Fibroblast of peridontal ligament (primary cell): ENCODE data around the gene SNUPN.

Experiments used
- DNase-seq: peaks from one replicate; pipeline ENCODE4 v3.0.0-alpha.2; 2010; ENCODE audit errors: extremely low read depth

Gene SNUPN

DNA sequence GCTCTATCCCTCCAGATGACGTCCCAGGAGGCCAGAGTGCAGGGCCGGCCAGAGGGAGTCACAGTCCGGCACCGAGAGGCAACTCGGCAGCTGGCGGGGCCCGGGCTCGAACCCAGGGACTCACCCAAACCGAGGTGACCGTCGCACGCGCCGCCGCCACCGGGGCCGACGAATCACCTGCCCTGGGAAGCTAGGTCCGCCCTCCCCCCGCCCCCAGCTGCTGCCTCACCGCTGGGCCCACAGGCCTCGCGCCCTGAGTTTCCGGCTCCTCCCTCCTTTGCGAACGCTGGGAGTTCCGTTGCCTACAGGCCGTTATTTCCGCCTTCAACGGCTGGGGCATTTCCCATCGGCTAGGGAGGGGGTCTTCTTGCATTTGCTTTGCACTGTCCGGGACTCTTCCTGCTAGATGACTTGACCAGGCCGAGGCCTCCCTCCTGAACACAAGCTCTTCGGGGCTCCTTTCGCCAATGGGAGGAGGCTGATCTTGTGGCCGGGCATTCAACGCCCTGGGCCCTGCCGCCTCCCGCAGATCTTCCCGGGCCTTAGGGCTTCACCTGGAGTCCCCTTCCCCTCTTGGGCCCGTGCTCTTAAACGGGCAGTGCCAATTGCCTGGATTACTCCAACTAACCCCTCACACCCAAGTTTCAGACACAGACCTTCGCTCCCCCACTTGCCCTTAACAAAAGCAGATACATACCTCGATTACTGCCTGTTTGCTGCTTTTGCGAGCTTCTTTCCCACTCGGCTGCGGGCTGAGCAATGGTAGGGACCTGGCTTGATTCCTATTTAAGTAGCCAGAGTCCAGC is at the start of gene SNUPN:
Gene SNUPN, minus strand, starts transcription at position 184 of the 806 bp plus-strand sequence. CDS start 4,674 bp downstream, outside the sequence.
- peak; percentile 84 for DNase-seq

DNA sequence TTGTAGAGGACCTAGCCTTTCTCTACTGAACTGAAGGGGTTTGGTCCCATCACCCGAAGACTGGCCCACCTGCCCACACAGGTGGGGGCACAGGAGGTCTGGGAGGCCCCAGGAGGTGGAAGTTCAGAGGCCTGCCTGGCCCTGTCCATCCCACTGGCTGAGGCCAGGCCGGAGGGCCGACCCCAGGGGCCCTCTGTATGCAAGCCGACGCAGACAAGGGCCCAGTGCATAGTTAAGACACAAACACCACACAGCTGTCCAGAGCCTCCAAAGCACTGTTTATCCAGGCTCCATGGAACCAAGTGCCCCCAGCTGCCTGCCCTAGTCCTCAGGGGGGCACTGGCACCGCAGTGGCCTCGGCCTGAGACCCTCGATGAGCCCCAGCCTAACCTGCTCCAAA is 48.8 kb upstream of the SNUPN start:
- no peak for DNase-seq

DNA sequence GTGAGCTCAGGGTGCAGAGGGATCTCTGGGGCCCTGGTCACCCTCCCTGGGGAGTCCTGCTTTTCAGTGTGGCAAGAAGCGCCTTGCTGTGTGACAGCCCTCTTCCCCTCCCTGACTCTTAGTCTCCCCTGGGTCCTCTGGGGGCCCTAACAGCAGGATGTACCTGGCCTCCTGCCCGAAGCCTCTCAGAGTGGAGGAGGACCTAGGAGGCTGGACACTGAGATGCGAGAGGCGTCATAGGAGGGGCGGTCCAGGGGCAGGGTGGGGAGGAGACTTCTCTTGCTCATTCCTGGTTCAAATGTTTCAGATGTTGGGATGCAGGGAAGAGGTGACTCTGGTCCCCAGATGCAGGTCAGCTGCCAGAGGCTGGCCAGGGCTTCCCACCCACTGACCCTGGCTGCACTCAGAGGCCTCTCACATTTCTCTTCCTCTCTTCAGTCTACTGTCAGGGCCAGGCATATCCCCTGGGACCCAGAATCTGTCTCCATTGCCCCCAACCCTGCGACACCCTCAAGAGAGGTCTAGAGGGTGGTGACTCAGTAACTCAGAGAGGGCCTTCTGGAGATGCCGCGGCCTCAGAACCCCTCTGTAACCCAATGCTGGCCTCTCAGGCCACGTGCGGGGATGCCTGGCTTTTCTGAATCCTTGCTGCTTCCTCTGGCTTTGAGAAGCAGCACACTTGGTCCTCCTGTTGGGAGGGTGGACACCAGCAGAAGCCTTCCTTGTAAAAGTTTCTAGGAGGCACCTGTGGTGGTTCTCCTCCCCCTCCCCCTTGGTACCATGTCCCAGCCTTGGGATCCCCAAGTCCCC is 48.1 kb upstream of the SNUPN start:
- DNase-seq = peak; percentile 69

DNA sequence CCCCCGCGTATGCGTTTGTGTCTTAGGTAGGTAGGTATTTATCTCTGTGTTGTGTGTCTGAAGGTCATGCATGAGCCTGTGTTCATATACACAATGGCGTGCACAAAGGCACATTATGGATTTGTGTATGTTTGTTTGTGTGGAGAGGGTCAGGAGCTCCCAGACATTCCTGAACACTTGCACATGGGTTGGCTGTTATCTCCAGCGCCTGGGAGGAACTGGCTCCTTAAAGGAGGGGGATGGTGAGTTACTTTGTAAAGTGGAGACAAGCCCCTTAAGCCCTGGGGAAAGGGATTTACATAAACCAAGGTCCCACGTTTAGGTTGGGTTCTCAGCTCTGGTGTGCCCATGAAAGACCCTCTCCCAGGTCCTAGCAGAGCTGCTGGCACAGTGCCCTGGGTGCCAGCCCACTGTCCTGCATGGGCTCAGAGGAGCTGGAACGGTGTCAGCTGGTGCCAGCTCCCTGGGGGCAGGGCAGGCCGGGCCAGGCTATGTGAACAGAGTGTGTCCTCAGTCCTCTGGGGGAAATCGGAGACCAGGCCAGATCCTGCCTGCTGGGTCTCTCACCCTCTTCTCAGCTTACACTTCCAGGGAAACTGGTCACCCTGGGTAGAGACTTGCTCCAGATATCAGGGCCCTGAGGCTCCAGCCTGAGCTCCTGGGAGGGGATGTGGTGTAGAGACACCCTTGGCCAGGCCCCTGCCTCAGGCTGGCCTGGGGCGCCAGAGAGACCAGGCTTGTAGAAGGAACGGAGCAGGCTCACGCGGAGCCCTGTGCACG is 47.3 kb upstream of the SNUPN start:
- DNase-seq = peak; percentile 64

DNA sequence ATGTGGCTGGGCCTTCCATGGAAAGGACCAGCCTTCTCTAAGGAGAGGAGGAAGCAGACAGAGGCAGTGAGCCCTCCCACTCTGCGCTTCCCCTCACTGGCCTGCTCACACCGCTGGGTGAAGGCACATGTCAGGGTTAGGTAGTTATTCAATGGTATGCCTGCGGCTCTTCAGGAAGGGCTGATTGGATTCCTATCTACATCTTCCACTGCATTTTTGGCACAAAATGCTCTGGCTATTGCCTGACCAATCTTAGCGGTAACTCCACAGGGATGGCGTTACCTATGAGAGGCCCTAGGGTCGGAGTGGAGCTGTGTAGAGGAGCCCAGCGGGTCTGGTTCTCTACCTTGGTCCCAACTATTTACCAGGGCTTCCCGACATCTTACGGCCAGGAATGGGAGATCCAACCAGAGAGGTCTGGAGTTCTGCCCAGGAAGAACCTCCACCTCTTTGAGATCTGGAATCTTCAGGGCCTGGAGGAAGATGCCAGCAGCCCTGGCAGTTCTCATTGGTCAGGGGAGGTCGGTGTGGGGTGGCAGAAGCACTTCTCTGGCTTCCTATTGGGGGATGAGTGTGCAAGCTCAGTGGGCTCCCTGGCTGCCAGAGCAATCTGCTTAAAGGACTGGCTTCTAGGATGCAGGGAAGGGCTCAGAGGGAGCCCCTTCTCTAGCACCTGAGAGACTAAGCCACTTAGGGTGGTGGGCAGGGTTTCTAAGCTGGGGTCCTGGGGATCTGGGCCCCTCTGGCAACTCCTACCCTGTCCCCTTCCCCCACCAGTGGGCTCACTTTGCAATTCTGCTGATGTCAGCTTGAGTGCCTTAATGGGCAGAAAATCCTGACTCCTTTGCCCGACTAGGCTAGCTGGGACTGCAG is 46.4 kb upstream of the SNUPN start:
- peak; percentile 22 for DNase-seq

DNA sequence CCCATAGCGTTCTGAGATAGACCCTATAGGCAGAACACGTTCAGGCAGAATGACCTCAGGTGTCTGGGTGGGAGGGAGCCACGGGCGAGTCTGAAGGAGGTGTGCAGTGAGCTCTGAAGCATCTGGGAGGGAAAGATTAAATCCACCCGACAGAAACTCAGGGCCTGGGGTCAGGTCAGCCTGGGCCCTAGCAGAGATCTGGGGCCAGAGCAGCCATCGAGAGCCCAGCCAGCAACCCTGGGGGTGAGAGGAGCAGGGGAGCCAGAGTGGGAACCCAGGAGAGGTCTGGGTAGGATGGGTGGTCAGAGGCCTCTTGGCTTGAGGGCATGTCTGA is 44.3 kb upstream of the SNUPN start:
- no peak for DNase-seq

DNA sequence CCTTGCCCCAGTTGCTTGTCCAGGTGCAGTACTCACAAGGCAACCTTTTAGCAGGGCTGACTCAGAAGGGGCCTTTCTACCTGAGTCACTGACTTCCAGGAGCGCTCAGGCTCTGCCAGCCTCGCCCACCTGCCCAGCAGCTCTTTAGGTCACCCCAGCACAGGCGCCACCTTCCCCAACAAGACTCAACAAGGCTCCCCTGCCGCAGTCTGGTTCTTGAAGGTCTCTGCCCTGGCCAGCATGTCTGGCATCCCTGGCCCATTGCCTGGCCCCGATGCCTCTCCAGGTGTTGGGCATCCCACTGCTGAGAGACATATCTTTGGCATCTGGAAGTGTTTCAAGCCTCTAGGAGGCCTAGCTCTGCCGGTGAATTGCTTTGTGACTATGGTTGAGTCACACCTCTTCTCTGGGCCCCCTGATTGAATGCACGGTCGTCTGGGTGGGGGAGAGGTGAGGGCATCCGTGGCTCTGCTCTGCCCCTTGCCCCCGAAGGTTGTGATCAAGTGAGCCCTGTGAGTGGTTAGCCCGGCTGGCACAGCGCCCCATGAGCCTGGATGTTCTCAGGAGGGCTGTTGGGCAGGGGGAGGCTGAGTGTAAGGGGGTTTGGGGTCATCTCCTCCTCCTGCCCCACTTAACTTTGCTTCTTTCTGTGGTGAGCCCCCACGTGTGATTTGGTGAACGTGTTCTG is 43.8 kb upstream of the SNUPN start:
- no peak for DNase-seq

DNA sequence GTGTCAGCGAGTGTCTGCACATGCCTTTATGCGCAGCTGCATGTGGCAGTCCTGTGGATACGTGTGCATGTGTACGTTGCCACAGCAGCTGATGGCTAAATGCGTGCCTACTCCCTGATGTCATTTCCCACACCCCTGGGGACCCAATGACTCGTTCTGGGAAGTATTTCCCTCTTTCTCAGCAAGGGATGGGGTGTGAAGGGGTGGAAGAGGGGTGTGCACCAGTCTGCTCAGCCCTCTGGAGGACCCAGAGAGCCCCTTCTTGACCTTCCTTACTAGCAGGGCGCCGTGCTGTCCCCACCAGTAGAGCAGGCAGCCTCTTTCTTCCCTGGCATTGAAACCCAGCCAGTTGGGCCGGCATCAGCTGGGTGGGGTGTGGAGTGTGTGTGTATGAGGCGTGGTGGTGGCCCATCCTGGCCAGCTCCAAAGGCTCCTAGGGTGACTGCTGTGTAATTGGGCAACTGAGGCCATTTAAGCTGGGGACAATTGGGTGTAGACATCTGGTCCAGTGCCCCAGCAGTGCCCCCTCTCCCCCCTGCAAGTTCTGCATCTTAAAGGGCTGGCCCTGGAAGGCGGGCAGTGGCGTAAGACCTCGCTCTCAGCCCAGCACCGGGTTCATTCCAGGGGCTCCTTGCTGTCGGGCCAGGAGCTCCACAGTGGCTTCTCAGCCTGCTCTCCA is 41.4 kb upstream of the SNUPN start:
- DNase-seq = peak; percentile 99

DNA sequence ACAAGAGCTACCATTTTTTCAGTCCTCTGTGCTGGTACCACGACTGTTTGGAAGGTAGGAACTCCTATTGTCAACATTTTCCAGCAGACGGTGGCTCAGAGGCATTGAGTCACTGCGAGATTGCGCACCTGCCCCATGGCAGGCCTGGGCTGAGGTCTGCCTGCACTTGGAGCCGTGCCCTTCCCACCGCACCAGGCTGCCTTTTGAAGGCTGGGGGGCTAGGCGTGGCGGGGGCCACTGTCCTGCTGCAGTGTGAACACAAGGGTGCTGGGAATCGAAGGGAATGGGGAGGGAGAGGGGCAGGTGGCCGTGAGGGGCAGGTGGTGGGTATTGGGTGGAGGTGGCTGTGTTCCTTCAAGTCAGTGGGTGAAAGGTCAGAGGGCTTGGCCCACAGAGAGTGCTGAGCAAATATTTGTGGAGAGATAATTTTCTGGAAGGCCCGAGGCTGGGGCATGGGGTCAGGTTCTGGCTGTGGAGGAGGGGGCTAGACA is 38.5 kb upstream of the SNUPN start:
- no peak for DNase-seq

DNA sequence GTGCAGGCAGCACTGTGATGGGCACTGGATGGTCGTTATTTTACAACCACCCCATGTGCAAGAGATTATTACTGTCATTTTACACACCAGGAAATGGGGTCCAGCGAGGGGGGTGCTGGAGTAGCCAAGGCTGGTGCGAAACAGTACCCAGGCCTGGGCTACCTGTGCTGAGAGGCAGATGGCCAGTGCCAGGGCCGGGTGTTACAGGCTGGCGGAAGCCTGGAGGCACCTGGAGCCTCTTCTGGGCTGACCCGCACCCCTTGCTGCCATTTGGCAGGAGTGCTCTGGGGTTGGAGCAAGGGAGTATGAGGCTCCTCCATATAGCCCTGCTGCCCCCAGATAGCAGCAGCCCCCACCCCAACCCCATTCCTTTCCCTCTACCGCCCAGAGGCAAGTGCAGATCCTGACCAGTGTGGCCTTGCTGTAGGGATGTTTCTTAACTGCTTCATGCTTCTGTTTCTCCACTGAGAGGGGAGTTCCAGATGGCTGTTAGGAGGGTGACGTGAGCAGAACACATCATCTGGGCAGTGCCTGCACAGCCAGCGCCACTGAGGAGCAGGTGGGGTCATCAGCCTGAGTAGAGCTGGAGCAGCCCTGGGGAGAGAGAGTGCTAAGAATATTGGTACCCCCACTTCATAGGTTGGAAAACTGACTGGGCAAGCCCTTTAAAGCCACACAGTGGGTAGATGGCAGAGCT is 37.4 kb upstream of the SNUPN start:
- no peak for DNase-seq

DNA sequence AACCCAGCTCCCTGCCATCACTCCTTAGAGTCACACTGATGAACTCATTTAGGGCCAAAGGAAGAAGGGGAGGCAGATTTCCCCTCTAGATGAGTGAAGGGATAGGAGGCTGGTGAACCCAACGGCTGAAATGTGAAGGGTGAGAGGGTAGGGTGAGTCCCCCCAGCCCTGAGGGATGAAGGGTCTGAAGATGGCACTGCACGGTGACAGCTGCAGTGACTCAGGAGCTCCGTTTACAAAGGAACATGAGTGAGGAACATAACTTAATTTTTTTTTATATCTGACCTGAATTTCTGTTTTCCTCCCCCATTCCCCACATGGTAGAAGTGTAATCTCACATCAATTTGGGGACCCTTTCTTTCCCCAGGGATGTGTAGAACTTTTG is 36.2 kb upstream of the SNUPN start:
- no peak for DNase-seq

DNA sequence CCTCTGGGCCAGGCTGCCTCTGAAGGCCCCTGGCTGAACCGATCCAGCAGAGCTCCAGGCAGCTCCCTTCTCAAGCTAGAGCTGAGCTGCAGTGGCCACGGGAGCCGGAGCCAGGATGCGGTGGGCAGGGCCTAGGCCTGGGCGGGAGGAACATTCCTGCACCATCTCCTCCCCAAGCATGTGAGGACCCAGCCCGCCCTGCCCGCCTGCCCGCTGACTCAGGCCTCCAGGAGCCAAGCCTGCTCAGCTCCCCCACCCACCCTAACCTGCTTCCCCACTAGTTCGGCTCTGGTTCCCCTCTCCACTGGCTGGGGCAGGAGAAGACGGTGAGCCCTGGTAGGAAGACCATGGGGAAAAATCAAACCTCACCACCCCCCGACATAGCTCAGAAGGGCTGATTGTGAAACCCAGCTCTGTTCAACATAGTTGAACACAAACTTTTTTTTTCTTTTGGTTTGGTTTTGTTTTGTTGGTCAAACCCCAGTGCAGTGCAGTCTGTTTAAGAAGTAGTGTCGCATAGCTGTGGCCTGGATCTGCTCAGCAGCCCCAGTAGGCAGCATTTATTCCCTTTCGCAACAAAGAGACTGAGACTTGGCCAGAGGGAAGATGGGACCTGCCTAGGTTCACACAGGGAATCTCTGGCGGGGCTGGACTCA is 35.7 kb upstream of the SNUPN start:
- peak; percentile 93 for DNase-seq

DNA sequence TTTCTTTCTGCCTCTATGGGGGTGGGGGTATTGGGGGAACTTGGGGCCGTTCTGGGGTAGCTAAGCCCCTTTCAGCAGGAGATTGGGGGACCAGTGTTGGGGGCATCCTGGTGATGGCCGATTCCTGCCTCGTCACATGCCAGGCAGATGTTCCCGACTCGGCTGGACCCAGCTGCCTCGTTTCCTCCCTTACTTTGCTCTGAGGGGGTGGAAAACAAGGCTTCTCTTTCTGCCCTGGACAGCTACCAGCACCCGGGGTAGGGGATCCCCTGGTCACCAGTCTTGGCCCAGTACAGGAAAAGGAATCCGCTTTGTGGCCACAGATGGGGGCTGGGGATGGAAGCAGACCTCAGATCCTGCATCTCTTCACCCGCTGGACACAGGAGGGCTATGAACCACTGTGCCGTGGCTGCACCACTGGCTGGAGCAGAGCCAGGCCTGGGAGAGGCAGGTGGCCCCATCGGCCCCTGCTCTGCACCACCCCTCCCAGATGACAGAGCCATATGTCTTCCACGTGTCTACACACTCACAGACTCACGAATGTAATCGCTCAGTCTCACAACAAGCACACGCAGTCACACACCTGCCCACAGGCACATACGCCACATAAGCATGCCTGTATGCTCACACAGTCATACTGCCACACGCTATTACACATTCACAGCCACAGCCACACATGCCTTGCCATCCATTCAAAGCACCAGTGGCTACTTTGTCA is 34.6 kb upstream of the SNUPN start:
- DNase-seq = no peak

DNA sequence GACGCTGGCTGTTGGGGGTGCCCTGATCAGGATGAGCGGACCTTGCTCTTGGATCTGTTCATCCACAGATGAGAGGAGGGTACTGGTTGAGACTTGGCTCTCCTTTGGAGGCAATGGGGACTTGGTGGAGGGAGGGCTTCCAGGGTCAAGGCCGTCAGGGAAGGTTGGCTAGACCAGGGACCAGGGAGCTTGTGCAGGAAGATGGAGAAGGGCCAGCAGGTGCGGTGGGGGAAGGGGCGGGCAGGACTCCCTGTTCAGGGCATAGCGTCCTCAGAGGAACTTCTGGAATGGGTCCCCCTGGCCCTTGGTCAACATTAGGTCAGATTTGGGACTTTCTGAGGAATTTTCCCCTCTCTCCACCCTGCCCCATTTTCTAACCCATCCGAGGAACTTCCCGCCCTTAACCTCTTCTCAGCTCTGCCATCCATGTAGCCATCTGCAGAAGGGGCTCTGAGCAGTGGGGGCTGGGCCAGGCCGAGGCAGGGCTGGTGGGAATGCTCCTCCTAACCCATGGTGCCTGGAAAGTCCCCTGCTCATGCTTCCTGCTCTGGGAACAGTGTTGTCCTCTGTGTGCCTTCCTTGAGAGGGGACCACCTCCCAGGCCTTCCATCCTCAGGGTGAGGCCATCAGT is 33.7 kb upstream of the SNUPN start:
- DNase-seq = no peak

DNA sequence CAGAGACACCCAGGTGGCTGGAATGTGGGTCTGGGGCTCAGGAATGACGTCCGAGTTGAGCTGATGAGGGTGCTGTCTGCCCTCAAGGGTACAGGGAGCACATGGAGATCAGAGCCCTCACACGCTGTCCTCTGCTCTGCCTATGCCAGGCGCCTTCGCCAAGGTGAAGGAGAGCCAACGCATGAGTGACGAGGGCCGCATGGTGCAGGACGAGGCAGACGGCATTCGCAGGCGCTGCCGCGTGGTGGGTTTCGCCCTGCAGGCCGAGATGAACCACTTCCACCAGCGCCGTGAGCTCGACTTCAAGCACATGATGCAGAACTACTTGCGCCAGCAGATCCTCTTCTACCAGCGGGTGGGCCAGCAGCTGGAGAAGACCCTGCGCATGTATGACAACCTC is 31.3 kb upstream of the SNUPN start:
- no peak for DNase-seq

DNA sequence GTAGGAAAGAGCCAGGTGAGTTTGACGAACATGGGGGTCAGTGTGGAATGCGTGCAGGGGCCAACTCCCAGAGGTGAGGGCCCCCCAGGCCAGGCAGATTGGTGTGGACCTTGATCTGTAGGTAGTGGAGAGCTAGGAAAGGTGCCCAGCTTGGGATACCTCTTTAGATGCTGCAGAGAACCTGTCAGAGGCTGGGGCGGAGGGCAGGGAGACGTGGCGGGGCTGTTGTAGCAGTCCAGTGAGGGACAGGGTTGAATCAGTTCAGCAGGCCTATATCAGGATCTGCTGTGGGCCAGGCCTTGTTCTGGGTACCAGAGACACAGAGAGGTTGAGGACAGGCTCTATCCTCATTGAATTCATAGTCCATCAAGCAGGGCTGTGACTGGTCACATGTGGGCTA is 30.8 kb upstream of the SNUPN start:
- no peak for DNase-seq

DNA sequence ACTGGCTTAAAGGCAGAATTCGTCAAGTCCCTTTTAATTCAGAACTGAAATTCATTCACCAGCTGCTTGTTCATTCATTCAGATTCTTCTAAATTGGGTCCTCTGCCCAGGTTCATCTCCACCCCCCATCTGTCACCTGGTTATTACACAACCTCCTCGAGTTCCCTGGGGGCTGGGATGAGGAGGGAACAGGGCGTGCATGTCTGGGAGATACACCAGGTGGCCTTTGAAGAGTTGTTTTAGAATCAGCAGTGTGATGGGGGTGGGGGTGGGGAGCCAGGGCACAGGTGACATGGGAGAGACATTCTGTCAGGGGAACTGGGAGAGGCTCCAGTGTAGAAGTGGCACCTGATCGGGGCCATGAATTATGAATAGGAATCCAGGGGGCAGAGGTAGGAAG is 30.4 kb upstream of the SNUPN start:
- DNase-seq = no peak
